ENCODE measurements around the gene PUM2.

DNA sequence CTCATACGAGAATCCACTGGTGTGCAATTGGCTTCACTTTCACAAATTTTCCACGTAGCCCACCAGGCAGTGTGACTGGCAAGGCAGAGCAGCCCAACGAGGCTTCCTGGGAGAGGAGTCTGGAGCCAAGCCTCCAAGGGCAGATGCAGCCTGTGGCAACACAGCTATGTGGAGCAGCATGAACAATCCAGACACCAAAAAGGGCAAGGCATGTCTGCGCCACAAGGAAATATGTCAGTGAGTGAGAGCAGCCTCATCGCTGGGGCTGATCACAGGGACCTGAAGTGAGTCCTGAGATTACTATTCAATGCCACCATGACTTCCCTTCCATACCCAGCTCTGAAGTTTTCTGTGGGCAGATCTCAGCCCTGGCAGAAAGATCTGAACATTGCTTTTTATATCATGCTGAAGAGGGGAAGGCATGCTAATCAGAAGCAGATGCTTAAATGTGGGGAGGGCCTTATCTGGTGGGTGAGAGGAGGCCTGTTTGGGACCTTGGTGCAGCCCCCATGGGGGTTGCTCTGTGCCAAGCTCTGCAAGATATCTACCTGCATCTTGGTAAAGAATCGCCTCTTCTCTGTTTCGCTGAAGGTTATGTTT, 40.0 kb upstream of the PUM2 start:
- TF ChIP-seq HDGF (IDR thresholded peaks at IDR 0.05; ENCODE audit: borderline replicate concordance) (no peak), ARNT (IDR thresholded peaks at IDR 0.05) (no peak), SUZ12 (IDR thresholded peaks at IDR 0.05) (no peak), LEF1 (IDR thresholded peaks at IDR 0.05; ENCODE audit: borderline replicate concordance) (no peak), SP1 (IDR thresholded peaks at IDR 0.05) (no peak), ELF4 (IDR thresholded peaks at IDR 0.05) (no peak), TARDBP (IDR thresholded peaks at IDR 0.05) (no peak), FOXA1 (IDR thresholded peaks at IDR 0.05) (no peak), CTBP1 (IDR thresholded peaks at IDR 0.05; ENCODE audit: borderline replicate concordance) (no peak), FOXM1 (IDR thresholded peaks at IDR 0.05; ENCODE audit: borderline replicate concordance) (no peak)
